Ectodermal cell (in vitro differentiated cells): ENCODE data around the gene DMXL2. TPM values are rescaled to one million over a fixed set of nuclear protein-coding genes. Genes with fewer than 3 reads are reported as not detected.
"Not testable (repeated sequence)": the region's sequence is repeated elsewhere in the genome, so short reads cannot be mapped to it uniquely, and the experiment has no call there.

Experiments
- H3K27ac ChIP-seq: 2 replicates; pipeline ENCODE4 v1.7.0; 2013; ENCODE audit warnings: mild to moderate bottlenecking, low read depth, low read length; ENCODE audit not compliant: insufficient read depth, poor library complexity, severe bottlenecking
- H3K27me3 ChIP-seq: 2 replicates; pipeline ENCODE4 v1.7.0; 2013; ENCODE audit warnings: mild to moderate bottlenecking, low read length; ENCODE audit not compliant: insufficient read depth, control insufficient read depth, poor library complexity, severe bottlenecking
- H3K36me3 ChIP-seq: one replicate; pipeline ENCODE4 v1.7.0; 2013; ENCODE audit warnings: low read length; ENCODE audit not compliant: control insufficient read depth, insufficient read depth
- H3K4me1 ChIP-seq: one replicate; pipeline ENCODE4 v1.7.0; 2013; ENCODE audit warnings: low read length; ENCODE audit not compliant: control insufficient read depth, insufficient read depth
- H3K4me3 ChIP-seq: 2 replicates; pipeline ENCODE4 v1.7.0; 2013; ENCODE audit warnings: low read depth, low read length, control low read depth; ENCODE audit not compliant: insufficient read depth
- H3K9me3 ChIP-seq: 2 replicates; pipeline ENCODE4 v1.7.0; 2013; ENCODE audit warnings: mild to moderate bottlenecking, low read length, moderate library complexity; ENCODE audit not compliant: control insufficient read depth
- WGBS, 2 experiments: methylation state at CpG; one replicate each; pipeline ENCODE4 v1.1.7; 2013; ENCODE audit warnings: missing lambda C conversion rate in 2 of 2; 5-methylcytosine and 5-hydroxymethylcytosine counted together
- polyA plus RNA-seq, 4 experiments: library from polyadenylated mRNA; stranded (reverse); fragments of 50-300 nt; gene quantifications; one replicate each; pipeline ENCODE4 v1.2.3, GENCODE V29; 2013

The DMXL2 gene, protein sequence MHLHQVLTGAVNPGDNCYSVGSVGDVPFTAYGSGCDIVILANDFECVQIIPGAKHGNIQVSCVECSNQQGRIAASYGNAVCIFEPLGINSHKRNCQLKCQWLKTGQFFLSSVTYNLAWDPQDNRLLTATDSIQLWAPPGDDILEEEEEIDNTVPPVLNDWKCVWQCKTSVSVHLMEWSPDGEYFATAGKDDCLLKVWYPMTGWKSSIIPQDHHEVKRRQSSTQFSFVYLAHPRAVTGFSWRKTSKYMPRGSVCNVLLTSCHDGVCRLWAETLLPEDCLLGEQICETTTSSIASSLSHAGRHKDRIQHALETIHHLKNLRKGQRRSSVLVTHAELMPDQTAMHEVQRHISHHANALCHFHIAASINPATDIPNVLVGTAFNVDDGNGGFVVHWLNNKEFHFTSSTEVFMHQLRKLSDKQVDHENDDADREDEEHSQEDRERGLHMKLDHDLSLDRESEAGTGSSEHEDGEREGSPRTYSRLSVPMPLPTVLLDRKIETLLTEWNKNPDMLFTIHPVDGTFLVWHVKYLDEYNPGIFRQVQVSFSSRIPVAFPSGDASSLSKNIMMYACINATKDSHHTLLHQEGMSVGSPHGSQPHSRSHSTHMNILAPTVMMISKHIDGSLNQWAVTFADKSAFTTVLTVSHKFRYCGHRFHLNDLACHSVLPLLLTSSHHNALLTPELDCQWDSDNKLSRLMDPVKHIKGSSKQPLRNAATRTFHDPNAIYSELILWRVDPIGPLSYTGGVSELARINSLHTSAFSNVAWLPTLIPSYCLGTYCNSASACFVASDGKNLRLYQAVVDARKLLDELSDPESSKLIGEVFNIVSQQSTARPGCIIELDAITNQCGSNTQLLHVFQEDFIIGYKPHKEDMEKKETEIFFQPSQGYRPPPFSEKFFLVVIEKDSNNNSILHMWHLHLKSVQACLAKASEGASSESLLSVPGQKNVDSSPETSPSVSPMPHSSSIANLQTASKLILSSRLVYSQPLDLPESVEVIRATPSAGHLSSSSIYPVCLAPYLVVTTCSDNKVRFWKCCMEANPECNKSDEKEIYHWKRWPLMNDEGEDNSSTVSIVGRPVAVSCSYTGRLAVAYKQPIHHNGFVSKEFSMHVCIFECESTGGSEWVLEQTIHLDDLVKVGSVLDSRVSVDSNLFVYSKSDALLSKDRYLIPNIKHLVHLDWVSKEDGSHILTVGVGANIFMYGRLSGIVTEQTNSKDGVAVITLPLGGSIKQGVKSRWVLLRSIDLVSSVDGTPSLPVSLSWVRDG (N-terminal part only)
- polyA plus RNA-seq (2013, experiment 1 of 4), result 34.4 TPM
- 38.3 TPM for polyA plus RNA-seq (2013, experiment 2 of 4)
- polyA plus RNA-seq (2013, experiment 3 of 4), result 25.0 TPM
- polyA plus RNA-seq (2013, experiment 4 of 4), result 36.9 TPM

DNA sequence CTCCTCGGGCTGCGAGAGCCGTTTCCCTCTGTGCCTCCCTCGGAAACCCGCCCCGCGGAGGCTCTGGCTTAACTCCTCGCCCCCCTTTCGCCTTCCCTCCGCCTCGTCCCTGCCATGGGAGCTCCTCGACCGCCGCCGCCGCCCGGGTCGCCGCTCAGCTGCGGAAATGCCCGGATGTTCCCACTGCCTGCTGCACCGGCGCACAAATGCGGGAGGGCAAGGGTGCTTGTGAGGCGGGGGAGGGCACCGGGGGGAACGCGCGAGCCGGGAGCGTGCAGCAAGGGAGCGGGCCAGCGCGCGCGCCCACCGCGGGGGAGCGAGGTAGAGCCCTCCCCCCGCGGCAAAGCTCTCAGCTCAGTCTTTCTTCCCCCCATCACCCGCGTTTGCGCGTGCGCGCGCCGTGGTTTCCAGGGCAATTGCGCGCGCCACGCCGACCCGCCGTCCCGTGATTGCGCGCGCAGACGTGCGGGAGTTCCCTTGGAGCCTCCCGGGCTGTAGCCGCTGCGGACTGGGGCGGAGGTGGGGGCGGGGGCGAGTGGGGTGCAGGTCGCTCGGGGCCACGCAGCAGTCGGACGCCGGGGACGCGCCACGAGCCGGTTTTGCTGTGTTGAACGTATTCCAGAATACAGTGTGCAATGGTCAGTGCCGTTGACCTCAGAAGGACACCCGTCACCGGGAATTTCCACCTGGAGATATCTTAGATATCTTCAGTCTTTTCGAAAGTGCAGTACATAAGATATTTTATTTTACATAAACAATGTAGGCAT is at the start of gene DMXL2:
TSS of gene DMXL2 (minus strand) at position 168 of the 767 bp plus-strand sequence. CDS start 226 bp downstream, outside the sequence.
- 1% methylated on average over 82 to 83 of the region's 83 CpGs for WGBS, 2 experiments
- no peaks in the 10 kb centered on the region for H3K9me3 ChIP-seq
- peaks cover 8% of the 10 kb centered on the region for H3K27me3 ChIP-seq
- peaks cover 7% of the 10 kb centered on the region for H3K4me1 ChIP-seq
- peak within 1 kb of the TSS; percentile 55 for H3K27ac ChIP-seq
- H3K4me3 ChIP-seq, result peak within 1 kb of the TSS; percentile 94
- no peaks in the 10 kb centered on the region for H3K36me3 ChIP-seq

DNA sequence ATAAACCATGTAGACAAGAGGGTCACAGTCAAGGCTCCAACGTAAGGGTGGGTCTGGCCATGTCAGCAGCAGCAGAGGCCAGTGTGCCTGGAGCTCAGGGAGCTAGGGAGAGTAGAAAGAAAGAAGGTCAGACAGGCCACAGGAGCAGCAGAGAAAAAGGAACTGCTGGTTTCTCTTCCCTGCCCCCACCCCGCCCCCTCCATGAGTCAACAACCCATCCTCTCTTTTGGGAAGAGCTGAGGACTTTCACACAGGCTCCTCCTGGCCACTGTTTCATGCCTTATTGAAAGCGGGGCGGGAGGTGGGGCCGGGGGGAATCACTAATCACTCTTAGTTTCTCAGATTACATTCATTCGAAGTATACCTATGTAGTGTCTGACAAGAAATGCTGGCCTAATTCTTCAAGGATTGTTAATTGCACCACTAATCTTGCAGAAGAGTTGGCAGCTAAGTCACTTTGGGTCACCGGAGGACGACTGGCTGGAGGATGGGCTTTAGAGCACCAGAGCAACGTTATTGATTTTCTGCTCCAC is 49.6 kb upstream of the DMXL2 start:
- whole genome bisulfite sequencing, 2 experiments, result 34% methylated on average over 9 of the region's 9 CpGs
- no peaks in the 10 kb centered on the region for H3K36me3 ChIP-seq
- no peak overlapping the region for H3K27ac ChIP-seq

DNA sequence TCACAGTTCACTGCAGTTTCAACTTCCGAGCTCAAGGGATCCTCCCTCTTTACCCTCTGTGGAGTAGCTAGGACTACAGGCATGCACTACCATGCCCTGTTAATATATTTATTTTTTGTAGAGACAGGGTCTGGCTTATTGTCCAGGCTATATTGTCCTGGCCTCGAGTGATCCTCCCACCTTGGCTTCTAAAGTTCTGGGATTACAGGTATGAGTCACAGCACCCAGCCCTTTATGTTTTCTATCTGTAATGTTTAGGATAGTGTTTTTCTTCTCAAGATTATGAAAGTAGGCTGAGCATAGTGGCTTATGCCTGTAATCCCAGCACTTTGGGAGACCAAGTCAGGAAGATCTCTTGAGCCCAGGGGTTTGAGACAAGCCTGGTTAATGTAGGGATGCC is 46.8 kb upstream of the DMXL2 start:
- peaks cover 13% of the 10 kb centered on the region for H3K4me1 ChIP-seq
- no peaks in the 10 kb centered on the region for H3K36me3 ChIP-seq
- no peaks in the 10 kb centered on the region for H3K27me3 ChIP-seq
- H3K27ac ChIP-seq, result no peak overlapping the region
- WGBS, 2 experiments, result 78 to 85% methylated on average over 2 of the region's 2 CpGs
- no peaks in the 10 kb centered on the region for H3K9me3 ChIP-seq
- H3K4me3 ChIP-seq, result no peak overlapping the region

More for the DNA sequence above, 49.6 kb upstream of the DMXL2 start:
- Histone ChIP-seq H3K9me3 (no peaks in the 10 kb centered on the region), H3K4me3 (no peak overlapping the region), H3K4me1 (peaks cover 13% of the 10 kb centered on the region), H3K27me3 (no peaks in the 10 kb centered on the region)

- H3K9me3 ChIP-seq, result no peaks in the 10 kb centered on the region
- H3K4me1 ChIP-seq, result peaks cover 13% of the 10 kb centered on the region
- no peaks in the 10 kb centered on the region for H3K36me3 ChIP-seq
- WGBS, 2 experiments, result 83% methylated on average over 4 to 5 of the region's 5 CpGs
- no peaks in the 10 kb centered on the region for H3K27me3 ChIP-seq
- no peak overlapping the region for H3K4me3 ChIP-seq
- H3K27ac ChIP-seq, result no peak overlapping the region
Observed at GRCh38 chr15:51668446-51668845, 45.9 kb upstream of the DMXL2 start.

- no peaks in the 10 kb centered on the region for H3K27me3 ChIP-seq
- H3K4me1 ChIP-seq, result peaks cover 7% of the 10 kb centered on the region
- H3K27ac ChIP-seq, result no peak overlapping the region
- H3K36me3 ChIP-seq, result no peaks in the 10 kb centered on the region
- H3K9me3 ChIP-seq, result no peaks in the 10 kb centered on the region
- 89 to 95% methylated on average over 6 of the region's 6 CpGs for WGBS, 2 experiments
- H3K4me3 ChIP-seq, result no peak overlapping the region
Observed at GRCh38 chr15:51667478-51667877, 44.9 kb upstream of the DMXL2 start.

DNA sequence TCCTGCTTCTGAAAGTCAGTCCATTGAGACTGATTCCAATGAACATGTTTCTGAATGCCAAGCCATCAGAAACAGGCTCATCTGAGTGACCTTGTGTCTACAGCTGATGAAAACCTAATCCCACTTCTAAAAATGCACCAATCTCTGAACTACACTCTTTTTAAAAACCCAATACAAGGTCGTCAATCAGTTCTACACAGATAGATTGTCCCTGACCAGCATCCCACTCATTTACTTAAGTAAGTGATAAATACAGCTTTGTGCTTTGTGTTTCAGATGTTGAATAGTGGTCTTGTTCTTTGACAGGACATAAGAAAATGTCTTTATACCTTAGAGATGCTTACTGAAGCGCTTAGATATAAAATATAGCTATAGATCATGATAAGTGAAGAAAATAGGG is 38.5 kb upstream of the DMXL2 start:
- Histone ChIP-seq H3K27ac (no peak overlapping the region), H3K4me3 (no peak overlapping the region), H3K9me3 (no peaks in the 10 kb centered on the region), H3K27me3 (no peaks in the 10 kb centered on the region), H3K4me1 (no peaks in the 10 kb centered on the region), H3K36me3 (no peaks in the 10 kb centered on the region)
- 88 to 100% methylated on average over 2 of the region's 2 CpGs for WGBS, 2 experiments

GRCh38 chr15:51658664-51659063 is 36.1 kb upstream of the DMXL2 start:
- H3K27me3 ChIP-seq, result no peaks in the 10 kb centered on the region
- no peaks in the 10 kb centered on the region for H3K36me3 ChIP-seq
- H3K4me1 ChIP-seq, result no peaks in the 10 kb centered on the region
- H3K27ac ChIP-seq, result no peak overlapping the region
- H3K4me3 ChIP-seq, result no peak overlapping the region
- H3K9me3 ChIP-seq, result no peaks in the 10 kb centered on the region
- WGBS, 2 experiments, result 92% methylated on average over 3 of the region's 3 CpGs

DNA sequence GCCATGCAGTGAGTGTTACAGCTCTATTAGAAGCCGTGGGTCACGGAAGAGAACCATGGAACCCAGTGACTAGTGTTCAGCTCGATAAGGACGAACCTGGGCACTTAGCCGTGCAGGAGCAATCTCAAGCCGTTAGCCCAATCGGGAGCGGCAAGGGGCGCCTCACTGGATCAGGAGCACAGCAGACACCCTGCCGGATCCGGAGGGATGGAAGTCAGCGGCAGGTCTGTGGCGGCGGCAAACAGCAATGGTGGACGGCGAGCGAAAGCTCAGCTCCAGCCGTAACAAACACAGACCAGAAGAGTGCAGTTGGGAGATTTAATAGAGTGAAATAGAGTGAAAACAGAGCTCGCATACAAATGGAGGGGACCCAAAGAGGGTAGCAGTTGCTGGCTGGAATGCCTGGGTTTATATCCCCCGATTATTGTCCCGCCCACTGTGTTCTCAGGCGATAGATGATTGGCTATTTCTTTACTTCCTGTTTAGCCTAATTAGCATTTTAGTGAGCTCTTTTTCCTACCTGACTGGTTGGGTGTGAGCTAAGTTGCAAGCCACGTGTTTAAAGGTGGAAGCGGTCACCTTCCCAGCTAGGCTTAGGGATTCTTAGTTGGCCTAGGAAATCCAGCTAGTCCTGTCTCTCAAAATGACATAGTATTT is 33.0 kb upstream of the DMXL2 start:
- H3K4me1 ChIP-seq, result not testable (repeated sequence)
- WGBS, 2 experiments, result 95 to 96% methylated on average over 24 of the region's 24 CpGs

More for the DNA sequence above, 33.0 kb upstream of the DMXL2 start:
- H3K36me3 ChIP-seq, H3K9me3 ChIP-seq, H3K27ac ChIP-seq, H3K27me3 ChIP-seq, H3K4me3 ChIP-seq: not testable (repeated sequence)
